ENCODE data around the gene CNPY2. TPM values are rescaled to one million over a fixed set of nuclear protein-coding genes. Genes with fewer than 3 reads are reported as not detected.

Gene CNPY2
- total and polyA plus RNA-seq, 2 of the 13 experiments (the other 11 are each of a cell fraction or from before 2014, with no cell fraction given) = 285 to 356 TPM

- TF ChIP-seq POGK (CRISPR knock-in tag; conservative IDR thresholded peaks at IDR 0.05) (no peak), HNF4A (CRISPR knock-in tag; IDR thresholded peaks at IDR 0.05) (peak; percentile 72), HNRNPL (IDR thresholded peaks at IDR 0.05; ENCODE audit: low read depth, low read length) (no peak), SRF (IDR thresholded peaks at IDR 0.05; ENCODE audit: low read depth, low read length) (no peak), ZNF558 (CRISPR knock-in tag; IDR thresholded peaks at IDR 0.05; ENCODE audit: borderline replicate concordance) (no peak), DR1 (CRISPR knock-in tag; IDR thresholded peaks at IDR 0.05) (no peak), PAXIP1 (CRISPR knock-in tag; conservative IDR thresholded peaks at IDR 0.05) (peak; percentile 93), HOMEZ (CRISPR knock-in tag; IDR thresholded peaks at IDR 0.05; ENCODE audit: low read depth) (peak; percentile 56; the same call in 1 of the 2 replicates), ZNF788 (CRISPR knock-in tag; IDR thresholded peaks at IDR 0.05; ENCODE audit: borderline replicate concordance) (no peak), BRD4 (CRISPR knock-in tag; IDR thresholded peaks at IDR 0.05) (peak; percentile 64; the same call in 1 of the 2 replicates), ZNF816 (CRISPR knock-in tag; IDR thresholded peaks at IDR 0.05; ENCODE audit: borderline replicate concordance) (no peak), REPIN1 (CRISPR knock-in tag; IDR thresholded peaks at IDR 0.05; ENCODE audit: borderline replicate concordance, low read depth) (no peak), ZNF501 (CRISPR knock-in tag; IDR thresholded peaks at IDR 0.05) (0 out of 2 replicates have a peak, but pooled peaks have one; percentile 2), ZBTB1 (CRISPR knock-in tag; IDR thresholded peaks at IDR 0.05; ENCODE audit: borderline replicate concordance) (no peak)
- TF ChIP-seq, protein P1, sequence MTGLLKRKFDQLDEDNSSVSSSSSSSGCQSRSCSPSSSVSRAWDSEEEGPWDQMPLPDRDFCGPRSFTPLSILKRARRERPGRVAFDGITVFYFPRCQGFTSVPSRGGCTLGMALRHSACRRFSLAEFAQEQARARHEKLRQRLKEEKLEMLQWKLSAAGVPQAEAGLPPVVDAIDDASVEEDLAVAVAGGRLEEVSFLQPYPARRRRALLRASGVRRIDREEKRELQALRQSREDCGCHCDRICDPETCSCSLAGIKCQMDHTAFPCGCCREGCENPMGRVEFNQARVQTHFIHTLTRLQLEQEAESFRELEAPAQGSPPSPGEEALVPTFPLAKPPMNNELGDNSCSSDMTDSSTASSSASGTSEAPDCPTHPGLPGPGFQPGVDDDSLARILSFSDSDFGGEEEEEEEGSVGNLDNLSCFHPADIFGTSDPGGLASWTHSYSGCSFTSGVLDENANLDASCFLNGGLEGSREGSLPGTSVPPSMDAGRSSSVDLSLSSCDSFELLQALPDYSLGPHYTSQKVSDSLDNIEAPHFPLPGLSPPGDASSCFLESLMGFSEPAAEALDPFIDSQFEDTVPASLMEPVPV (CRISPR knock-in tag; IDR thresholded peaks at IDR 0.05) = 0 out of 2 replicates have a peak, but pooled peaks have one; percentile 63
- TF ChIP-seq, protein P2, sequence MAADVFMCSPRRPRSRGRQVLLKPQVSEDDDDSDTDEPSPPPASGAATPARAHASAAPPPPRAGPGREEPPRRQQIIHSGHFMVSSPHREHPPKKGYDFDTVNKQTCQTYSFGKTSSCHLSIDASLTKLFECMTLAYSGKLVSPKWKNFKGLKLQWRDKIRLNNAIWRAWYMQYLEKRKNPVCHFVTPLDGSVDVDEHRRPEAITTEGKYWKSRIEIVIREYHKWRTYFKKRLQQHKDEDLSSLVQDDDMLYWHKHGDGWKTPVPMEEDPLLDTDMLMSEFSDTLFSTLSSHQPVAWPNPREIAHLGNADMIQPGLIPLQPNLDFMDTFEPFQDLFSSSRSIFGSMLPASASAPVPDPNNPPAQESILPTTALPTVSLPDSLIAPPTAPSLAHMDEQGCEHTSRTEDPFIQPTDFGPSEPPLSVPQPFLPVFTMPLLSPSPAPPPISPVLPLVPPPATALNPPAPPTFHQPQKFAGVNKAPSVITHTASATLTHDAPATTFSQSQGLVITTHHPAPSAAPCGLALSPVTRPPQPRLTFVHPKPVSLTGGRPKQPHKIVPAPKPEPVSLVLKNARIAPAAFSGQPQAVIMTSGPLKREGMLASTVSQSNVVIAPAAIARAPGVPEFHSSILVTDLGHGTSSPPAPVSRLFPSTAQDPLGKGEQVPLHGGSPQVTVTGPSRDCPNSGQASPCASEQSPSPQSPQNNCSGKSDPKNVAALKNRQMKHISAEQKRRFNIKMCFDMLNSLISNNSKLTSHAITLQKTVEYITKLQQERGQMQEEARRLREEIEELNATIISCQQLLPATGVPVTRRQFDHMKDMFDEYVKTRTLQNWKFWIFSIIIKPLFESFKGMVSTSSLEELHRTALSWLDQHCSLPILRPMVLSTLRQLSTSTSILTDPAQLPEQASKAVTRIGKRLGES (CRISPR knock-in tag; IDR thresholded peaks at IDR 0.05; ENCODE audit: borderline replicate concordance) = no peak
Measured at GRCh38 chr12:56362130-56363059, 46.6 kb upstream of the CNPY2 start, which contains the start of gene APOF (continued).

Data from HepG2 (cell line).